K562 (cell line): ENCODE data around the gene PRELID1. TPM values are rescaled to one million over a fixed set of nuclear protein-coding genes. Genes with fewer than 3 reads are reported as not detected.
A peak's percentile ranks its signal among the peaks of the same experiment; 100 is the strongest.

Experiments used
- BACH1 ChIP-seq: fragments of 200-800 bp; sonication (Bioruptor generic); IDR thresholded peaks from 2 replicates; pipeline ENCODE4 v1.6.1; 2016; ENCODE audit warnings: missing genetic modification characterization, missing compliant biosample characterization
- CCAR2 ChIP-seq: fragments of 200-400 bp; formaldehyde crosslinking; IDR thresholded peaks from 2 replicates; pipeline ENCODE4 v1.6.1; 2017; ENCODE audit warnings: mild to moderate bottlenecking, low read depth, low read length
- KLF1 ChIP-seq: fragments of 450-650 bp; IDR thresholded peaks from 2 replicates; pipeline ENCODE4 v1.6.1; 2016; ENCODE audit warnings: missing genetic modification characterization, missing compliant biosample characterization
- LCOR ChIP-seq: sonication (generic); formaldehyde crosslinking; IDR thresholded peaks from 2 replicates; pipeline ENCODE4 v1.8.0; 2022; ENCODE audit warnings: mild to moderate bottlenecking, missing genetic modification reagents
- RFX1 ChIP-seq: fragments of 450-650 bp; IDR thresholded peaks from 2 replicates; pipeline ENCODE4 v1.6.1; 2016; ENCODE audit warnings: mild to moderate bottlenecking, moderate library complexity
- SAFB ChIP-seq: fragments of 200-400 bp; formaldehyde crosslinking; IDR thresholded peaks from 2 replicates; pipeline ENCODE4 v1.6.1; 2017; ENCODE audit warnings: low read depth, low read length, borderline replicate concordance
- SMAD1 ChIP-seq: fragments of 150-350 bp; IDR thresholded peaks from 2 replicates; pipeline ENCODE4 v1.6.1; 2014; ENCODE audit warnings: low read length, low read depth; ENCODE audit not compliant: partially characterized antibody
- WHSC1 ChIP-seq: IDR thresholded peaks from one replicate; pipeline ENCODE4 v1.6.1; 2012; ENCODE audit warnings: low read length, control low read depth, inconsistent platforms
- ZFX ChIP-seq: sonication (generic); formaldehyde crosslinking; IDR thresholded peaks from 2 replicates; pipeline ENCODE4 v1.8.0; 2022; ENCODE audit warnings: mild to moderate bottlenecking, missing genetic modification reagents, moderate library complexity
- ZMIZ1 ChIP-seq, 2 experiments: fragments of 150-350 bp in 1 of 2; IDR thresholded peaks; 2 replicates each; pipeline ENCODE4 v1.6.1; 2012 to 2016; ENCODE audit warnings: low read depth in 2 of 2, low read length in 2 of 2, mild to moderate bottlenecking in 1 of 2, moderate library complexity in 1 of 2
- polyA plus RNA-seq, 8 experiments: library from polyadenylated mRNA; depleted of rRNA in 4 of 8; stranded (reverse) in 5 of 8; unstranded in 3 of 8; fragments of >200 nt; fragmentation: Nextera tagmentation in 2 of 8; fragmentation: Illumina TruSeq in 1 of 8; extraction: Ambion mirVana in 2 of 8; extraction: Trizol in 1 of 8; gene quantifications; 2 replicates each; pipeline versions ENCODE4 v1.2.1 to v1.2.3, GENCODE V29; 2011 to 2014; ENCODE audit warnings: inconsistent platforms in 1 of 8, missing spikeins in 1 of 8
- total RNA-seq, 7 experiments: library from RNA; depleted of rRNA in 6 of 7; stranded (reverse); fragments of >200 nt in 6 of 7; fragmentation: Illumina TruSeq in 2 of 7; extraction: Trizol in 2 of 7; gene quantifications; 2 replicates each; pipeline versions ENCODE4 v1.2.1 to v1.2.3, GENCODE V29; 2011 to 2021; ENCODE audit warnings: low replicate concordance in 1 of 7
- TF ChIP-seq, protein P1 (sequence below): fragments of 450-650 bp; IDR thresholded peaks from 2 replicates; pipeline ENCODE4 v1.6.1; 2016; ENCODE audit warnings: borderline replicate concordance
- TF ChIP-seq, protein P2 (sequence below): sonication (generic); formaldehyde crosslinking; IDR thresholded peaks from 2 replicates; pipeline ENCODE4 v1.8.0; 2022; ENCODE audit warnings: mild to moderate bottlenecking, missing genetic modification reagents
- TF ChIP-seq, protein P3 (sequence below): fragments of 250-450 bp; sonication (Bioruptor Pico); IDR thresholded peaks from 2 replicates; pipeline ENCODE4 v1.5.0; 2020; ENCODE audit warnings: mild to moderate bottlenecking
- TF ChIP-seq, protein P4 (sequence below): sonication (generic); formaldehyde crosslinking; IDR thresholded peaks from 2 replicates; pipeline ENCODE4 v1.8.1; 2022; ENCODE audit warnings: missing genetic modification reagents

Gene PRELID1
- total and polyA plus RNA-seq, 9 of the 15 experiments (the other 6 are each of a cell fraction or from before 2014, with no cell fraction given): 40.1 to 484 (median 340) TPM

DNA sequence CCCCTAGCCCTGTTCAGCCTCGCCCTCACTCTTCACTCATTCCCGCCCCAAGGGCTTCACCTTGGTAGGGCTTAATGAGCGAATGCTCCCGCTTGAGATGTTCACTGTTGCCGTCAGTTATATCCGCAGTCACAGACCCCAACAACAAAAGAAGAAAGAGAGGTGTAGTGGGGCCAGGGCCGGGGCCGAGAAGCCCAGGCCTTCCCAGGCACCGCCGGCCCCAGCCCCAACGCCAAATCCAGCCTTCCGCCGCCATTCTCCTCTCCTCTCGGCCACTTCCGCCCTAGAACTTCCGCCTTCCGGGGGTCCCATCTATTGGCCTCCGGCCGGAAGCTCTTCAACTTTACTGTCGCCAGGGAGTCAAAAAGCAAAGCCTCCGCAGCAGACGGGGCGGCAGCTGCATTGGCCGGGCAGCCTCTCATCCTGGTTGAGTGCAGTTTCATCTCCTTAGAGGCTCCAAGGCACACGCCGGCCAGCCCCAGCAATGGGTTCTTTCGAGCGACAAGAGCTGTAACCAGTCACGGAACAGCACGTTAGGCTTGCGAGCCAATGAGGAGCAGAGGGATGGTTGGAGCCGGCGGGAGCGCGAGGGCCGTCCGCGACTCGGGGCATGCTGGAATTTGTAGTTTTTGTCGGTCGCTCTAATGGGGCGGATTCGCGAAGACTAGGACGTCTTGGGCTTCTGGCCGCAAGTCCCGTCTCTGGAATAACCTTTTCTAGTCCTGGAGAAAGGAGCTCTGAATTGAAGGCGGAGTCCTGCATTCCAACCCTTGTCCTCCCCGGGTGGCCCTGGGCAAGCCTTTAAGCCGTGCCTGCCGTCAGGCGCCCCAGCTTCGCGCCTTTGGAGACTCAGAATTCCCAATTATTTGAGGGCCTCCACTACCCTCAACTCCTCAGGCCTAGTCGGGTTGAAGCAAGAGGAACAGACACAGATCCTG, 48.1 kb downstream of the PRELID1 start, which contains the start of gene LMAN2 (continued):
- TF ChIP-seq ZMIZ1 (IDR thresholded peaks at IDR 0.05; ENCODE audit: low read depth in 2 of 2, low read length in 2 of 2) (0 out of 4 replicates have a peak, but pooled peaks of 1 of the 2 experiments have one; percentile 12), SAFB (no peak), BACH1 (tag) (no peak), CCAR2 (no peak), RFX1 (no peak; the same call in 1 of the 2 replicates), ZFX (CRISPR knock-in tag) (peak; percentile 84), SMAD1 (no peak), KLF1 (tag) (no peak), WHSC1 (no peak), LCOR (CRISPR knock-in tag) (0 out of 2 replicates have a peak, but pooled peaks have one; percentile 91)
- TF ChIP-seq, protein P1, sequence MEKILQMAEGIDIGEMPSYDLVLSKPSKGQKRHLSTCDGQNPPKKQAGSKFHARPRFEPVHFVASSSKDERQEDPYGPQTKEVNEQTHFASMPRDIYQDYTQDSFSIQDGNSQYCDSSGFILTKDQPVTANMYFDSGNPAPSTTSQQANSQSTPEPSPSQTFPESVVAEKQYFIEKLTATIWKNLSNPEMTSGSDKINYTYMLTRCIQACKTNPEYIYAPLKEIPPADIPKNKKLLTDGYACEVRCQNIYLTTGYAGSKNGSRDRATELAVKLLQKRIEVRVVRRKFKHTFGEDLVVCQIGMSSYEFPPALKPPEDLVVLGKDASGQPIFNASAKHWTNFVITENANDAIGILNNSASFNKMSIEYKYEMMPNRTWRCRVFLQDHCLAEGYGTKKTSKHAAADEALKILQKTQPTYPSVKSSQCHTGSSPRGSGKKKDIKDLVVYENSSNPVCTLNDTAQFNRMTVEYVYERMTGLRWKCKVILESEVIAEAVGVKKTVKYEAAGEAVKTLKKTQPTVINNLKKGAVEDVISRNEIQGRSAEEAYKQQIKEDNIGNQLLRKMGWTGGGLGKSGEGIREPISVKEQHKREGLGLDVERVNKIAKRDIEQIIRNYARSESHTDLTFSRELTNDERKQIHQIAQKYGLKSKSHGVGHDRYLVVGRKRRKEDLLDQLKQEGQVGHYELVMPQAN: peak; percentile 94
- TF ChIP-seq, protein P2, sequence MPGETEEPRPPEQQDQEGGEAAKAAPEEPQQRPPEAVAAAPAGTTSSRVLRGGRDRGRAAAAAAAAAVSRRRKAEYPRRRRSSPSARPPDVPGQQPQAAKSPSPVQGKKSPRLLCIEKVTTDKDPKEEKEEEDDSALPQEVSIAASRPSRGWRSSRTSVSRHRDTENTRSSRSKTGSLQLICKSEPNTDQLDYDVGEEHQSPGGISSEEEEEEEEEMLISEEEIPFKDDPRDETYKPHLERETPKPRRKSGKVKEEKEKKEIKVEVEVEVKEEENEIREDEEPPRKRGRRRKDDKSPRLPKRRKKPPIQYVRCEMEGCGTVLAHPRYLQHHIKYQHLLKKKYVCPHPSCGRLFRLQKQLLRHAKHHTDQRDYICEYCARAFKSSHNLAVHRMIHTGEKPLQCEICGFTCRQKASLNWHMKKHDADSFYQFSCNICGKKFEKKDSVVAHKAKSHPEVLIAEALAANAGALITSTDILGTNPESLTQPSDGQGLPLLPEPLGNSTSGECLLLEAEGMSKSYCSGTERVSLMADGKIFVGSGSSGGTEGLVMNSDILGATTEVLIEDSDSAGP: no peak
- TF ChIP-seq, protein P3, sequence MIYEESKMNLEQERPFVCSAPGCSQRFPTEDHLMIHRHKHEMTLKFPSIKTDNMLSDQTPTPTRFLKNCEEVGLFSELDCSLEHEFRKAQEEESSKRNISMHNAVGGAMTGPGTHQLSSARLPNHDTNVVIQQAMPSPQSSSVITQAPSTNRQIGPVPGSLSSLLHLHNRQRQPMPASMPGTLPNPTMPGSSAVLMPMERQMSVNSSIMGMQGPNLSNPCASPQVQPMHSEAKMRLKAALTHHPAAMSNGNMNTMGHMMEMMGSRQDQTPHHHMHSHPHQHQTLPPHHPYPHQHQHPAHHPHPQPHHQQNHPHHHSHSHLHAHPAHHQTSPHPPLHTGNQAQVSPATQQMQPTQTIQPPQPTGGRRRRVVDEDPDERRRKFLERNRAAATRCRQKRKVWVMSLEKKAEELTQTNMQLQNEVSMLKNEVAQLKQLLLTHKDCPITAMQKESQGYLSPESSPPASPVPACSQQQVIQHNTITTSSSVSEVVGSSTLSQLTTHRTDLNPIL (CRISPR knock-in tag): no peak
- TF ChIP-seq, protein P4, sequence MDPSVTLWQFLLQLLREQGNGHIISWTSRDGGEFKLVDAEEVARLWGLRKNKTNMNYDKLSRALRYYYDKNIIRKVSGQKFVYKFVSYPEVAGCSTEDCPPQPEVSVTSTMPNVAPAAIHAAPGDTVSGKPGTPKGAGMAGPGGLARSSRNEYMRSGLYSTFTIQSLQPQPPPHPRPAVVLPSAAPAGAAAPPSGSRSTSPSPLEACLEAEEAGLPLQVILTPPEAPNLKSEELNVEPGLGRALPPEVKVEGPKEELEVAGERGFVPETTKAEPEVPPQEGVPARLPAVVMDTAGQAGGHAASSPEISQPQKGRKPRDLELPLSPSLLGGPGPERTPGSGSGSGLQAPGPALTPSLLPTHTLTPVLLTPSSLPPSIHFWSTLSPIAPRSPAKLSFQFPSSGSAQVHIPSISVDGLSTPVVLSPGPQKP (CRISPR knock-in tag): no peak
